Measurements from ENCODE around the gene PCSK2.
"Not testable (repeated sequence)": the region's sequence is repeated elsewhere in the genome, so short reads cannot be mapped to it uniquely, and the experiment has no call there.

The PCSK2 gene

GRCh38 chr20:17205084-17205813, 21.6 kb upstream of the PCSK2 start:
- no peak overlapping the region for H3K4me3 ChIP-seq (ENCODE audit: control insufficient read depth in 1 of 7, extremely low read depth in 1 of 7, insufficient read depth in 4 of 7, low read depth in 2 of 7, low read length in 6 of 7)
- no peak overlapping the region for H3K27ac ChIP-seq (ENCODE audit: insufficient read depth in 1 of 2, low read depth in 1 of 2, low read length in 2 of 2, poor library complexity in 1 of 2, severe bottlenecking in 2 of 2)
- ChIA-PET CTCF (no interaction called here), POLR2A (no interaction called here)
- H3K27me3 ChIP-seq (replicated peaks in 2 of 5; ENCODE audit: control insufficient read depth in 4 of 5, insufficient read depth in 5 of 5, low read length in 4 of 5): peaks cover 1 to 14% (median 10%) of the 10 kb centered on the region in 5 experiments
- no peak for DNase-seq
- no peaks in the 10 kb centered on the region for H3K36me3 ChIP-seq (ENCODE audit: control insufficient read depth in 4 of 4, insufficient read depth in 4 of 4, low read length in 3 of 4)
- H3K9me3 ChIP-seq (ENCODE audit: control extremely low read depth in 1 of 5, control insufficient read depth in 4 of 5, insufficient read depth in 2 of 5, low read depth in 1 of 5, low read length in 4 of 5): peaks cover 0 to 1% (median 0%) of the 10 kb centered on the region in 5 experiments
- 95% methylated on average over 3 of the region's 7 CpGs for WGBS (ENCODE audit: insufficient coverage)
- H3K4me1 ChIP-seq (ENCODE audit: control extremely low read depth in 1 of 4, control insufficient read depth in 4 of 4, insufficient read depth in 4 of 4, low read length in 3 of 4): no peaks in the 10 kb centered on the region

DNA sequence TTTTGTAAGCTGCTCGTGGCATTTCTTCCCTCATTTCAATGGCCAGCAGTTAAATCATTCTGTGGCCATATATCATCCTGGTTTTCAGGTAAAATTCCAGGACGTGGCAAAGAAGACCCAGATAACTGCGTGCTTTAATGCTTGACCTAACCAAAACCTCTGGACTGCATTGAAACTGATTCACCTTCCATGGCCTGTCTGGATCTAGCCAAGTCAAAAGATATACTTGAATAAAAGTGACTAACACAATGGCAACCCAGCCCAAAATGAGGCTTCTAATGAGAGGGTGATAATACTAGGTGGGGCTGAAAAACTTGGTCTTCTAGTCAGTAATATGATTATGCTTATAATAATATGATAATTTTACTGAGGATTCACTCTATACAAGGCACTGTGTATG, 16.5 kb upstream of the PCSK2 start:
- H3K27me3 ChIP-seq (replicated peaks in 2 of 5; ENCODE audit: control insufficient read depth in 4 of 5, insufficient read depth in 5 of 5, low read length in 4 of 5): no peaks in the 10 kb centered on the region
- no peaks in the 10 kb centered on the region for H3K9me3 ChIP-seq (ENCODE audit: control extremely low read depth in 1 of 5, control insufficient read depth in 4 of 5, insufficient read depth in 2 of 5, low read depth in 1 of 5, low read length in 4 of 5)
- ChIA-PET CTCF (no interaction called here), POLR2A (no interaction called here)
- H3K27ac ChIP-seq (ENCODE audit: insufficient read depth in 1 of 2, low read depth in 1 of 2, low read length in 2 of 2, poor library complexity in 1 of 2, severe bottlenecking in 2 of 2): no peak overlapping the region
- DNase-seq: no peak
- 63% methylated on average over 3 of the region's 3 CpGs for WGBS (ENCODE audit: insufficient coverage)
- no peak overlapping the region for H3K4me3 ChIP-seq (ENCODE audit: control insufficient read depth in 1 of 7, extremely low read depth in 1 of 7, insufficient read depth in 4 of 7, low read depth in 2 of 7, low read length in 6 of 7)
- no peaks in the 10 kb centered on the region for H3K4me1 ChIP-seq (ENCODE audit: control extremely low read depth in 1 of 4, control insufficient read depth in 4 of 4, insufficient read depth in 4 of 4, low read length in 3 of 4)
- no peaks in the 10 kb centered on the region for H3K36me3 ChIP-seq (ENCODE audit: control insufficient read depth in 4 of 4, insufficient read depth in 4 of 4, low read length in 3 of 4)

- Histone ChIP-seq H3K27me3 (replicated peaks in 2 of 5; ENCODE audit: control insufficient read depth in 4 of 5, insufficient read depth in 5 of 5, low read length in 4 of 5) (no peaks in the 10 kb centered on the region), H3K4me1 (ENCODE audit: control extremely low read depth in 1 of 4, control insufficient read depth in 4 of 4, insufficient read depth in 4 of 4, low read length in 3 of 4) (no peaks in the 10 kb centered on the region), H3K9me3 (ENCODE audit: control extremely low read depth in 1 of 5, control insufficient read depth in 4 of 5, insufficient read depth in 2 of 5, low read depth in 1 of 5, low read length in 4 of 5) (no peaks in the 10 kb centered on the region), H3K36me3 (ENCODE audit: control insufficient read depth in 4 of 4, insufficient read depth in 4 of 4, low read length in 3 of 4) (no peaks in the 10 kb centered on the region), H3K27ac (ENCODE audit: insufficient read depth in 1 of 2, low read depth in 1 of 2, low read length in 2 of 2, poor library complexity in 1 of 2, severe bottlenecking in 2 of 2) (no peak overlapping the region), H3K4me3 (ENCODE audit: control insufficient read depth in 1 of 7, extremely low read depth in 1 of 7, insufficient read depth in 4 of 7, low read depth in 2 of 7, low read length in 6 of 7) (no peak overlapping the region)
- WGBS (ENCODE audit: insufficient coverage): no CpG with 5 or more reads among the region's 2 CpGs
- ChIA-PET CTCF (no interaction called here), POLR2A (no interaction called here)
- no peak for DNase-seq
Observed at GRCh38 chr20:17210983-17211382, 15.9 kb upstream of the PCSK2 start.

DNA sequence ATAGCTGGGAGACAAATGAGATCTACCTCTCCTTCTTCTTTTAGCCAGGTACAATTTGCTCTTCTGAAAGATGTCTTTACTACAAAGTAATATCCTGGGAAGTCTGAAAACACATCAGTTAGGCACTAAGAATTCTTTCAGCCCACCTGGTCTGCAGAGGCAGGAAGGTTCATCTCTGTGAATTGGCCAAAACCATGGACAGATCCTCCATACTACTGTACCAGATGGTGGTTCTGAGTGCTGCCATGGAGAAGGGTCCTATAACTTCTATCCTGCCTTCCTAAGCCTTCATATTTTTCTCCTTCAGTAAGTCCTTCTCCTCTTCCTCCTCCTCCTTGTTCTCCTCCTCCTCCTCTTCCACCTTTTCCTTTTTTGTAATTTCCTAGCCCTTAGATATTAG, 11.7 kb upstream of the PCSK2 start:
- no peak overlapping the region for H3K27ac ChIP-seq (ENCODE audit: insufficient read depth in 1 of 2, low read depth in 1 of 2, low read length in 2 of 2, poor library complexity in 1 of 2, severe bottlenecking in 2 of 2)
- no peak overlapping the region for H3K4me3 ChIP-seq (ENCODE audit: control insufficient read depth in 1 of 7, extremely low read depth in 1 of 7, insufficient read depth in 4 of 7, low read depth in 2 of 7, low read length in 6 of 7)
- H3K4me1 ChIP-seq (ENCODE audit: control extremely low read depth in 1 of 4, control insufficient read depth in 4 of 4, insufficient read depth in 4 of 4, low read length in 3 of 4): no peaks in the 10 kb centered on the region
- DNase-seq: no peak
- ChIA-PET POLR2A (no interaction called here), CTCF (no interaction called here)
- no peaks in the 10 kb centered on the region for H3K9me3 ChIP-seq (ENCODE audit: control extremely low read depth in 1 of 5, control insufficient read depth in 4 of 5, insufficient read depth in 2 of 5, low read depth in 1 of 5, low read length in 4 of 5)
- H3K36me3 ChIP-seq (ENCODE audit: control insufficient read depth in 4 of 4, insufficient read depth in 4 of 4, low read length in 3 of 4): no peaks in the 10 kb centered on the region
- H3K27me3 ChIP-seq (replicated peaks in 2 of 5; ENCODE audit: control insufficient read depth in 4 of 5, insufficient read depth in 5 of 5, low read length in 4 of 5): peaks cover 0 to 3% (median 0%) of the 10 kb centered on the region in 5 experiments

- POLR2A ChIA-PET; CTCF ChIA-PET; H3K36me3 ChIP-seq (ENCODE audit: control insufficient read depth in 4 of 4, insufficient read depth in 4 of 4, low read length in 3 of 4); H3K4me3 ChIP-seq (ENCODE audit: control insufficient read depth in 1 of 7, extremely low read depth in 1 of 7, insufficient read depth in 4 of 7, low read depth in 2 of 7, low read length in 6 of 7); DNase-seq; H3K9me3 ChIP-seq (ENCODE audit: control extremely low read depth in 1 of 5, control insufficient read depth in 4 of 5, insufficient read depth in 2 of 5, low read depth in 1 of 5, low read length in 4 of 5); H3K27ac ChIP-seq (ENCODE audit: insufficient read depth in 1 of 2, low read depth in 1 of 2, low read length in 2 of 2, poor library complexity in 1 of 2, severe bottlenecking in 2 of 2); H3K4me1 ChIP-seq (ENCODE audit: control extremely low read depth in 1 of 4, control insufficient read depth in 4 of 4, insufficient read depth in 4 of 4, low read length in 3 of 4): not testable (repeated sequence)
- peaks cover 2 to 19% (median 8%) of the 10 kb centered on the region in 5 experiments for H3K27me3 ChIP-seq (replicated peaks in 2 of 5; ENCODE audit: control insufficient read depth in 4 of 5, insufficient read depth in 5 of 5, low read length in 4 of 5)
- WGBS (ENCODE audit: insufficient coverage): 100% methylated on average over 1 of the region's 1 CpG
Observed at GRCh38 chr20:17219856-17220255, 7.0 kb upstream of the PCSK2 start.

GRCh38 chr20:17223553-17223952, 3.3 kb upstream of the PCSK2 start:
- CTCF ChIA-PET: no interaction called here
- POLR2A ChIA-PET: no interaction called here
- no peak for DNase-seq

DNA sequence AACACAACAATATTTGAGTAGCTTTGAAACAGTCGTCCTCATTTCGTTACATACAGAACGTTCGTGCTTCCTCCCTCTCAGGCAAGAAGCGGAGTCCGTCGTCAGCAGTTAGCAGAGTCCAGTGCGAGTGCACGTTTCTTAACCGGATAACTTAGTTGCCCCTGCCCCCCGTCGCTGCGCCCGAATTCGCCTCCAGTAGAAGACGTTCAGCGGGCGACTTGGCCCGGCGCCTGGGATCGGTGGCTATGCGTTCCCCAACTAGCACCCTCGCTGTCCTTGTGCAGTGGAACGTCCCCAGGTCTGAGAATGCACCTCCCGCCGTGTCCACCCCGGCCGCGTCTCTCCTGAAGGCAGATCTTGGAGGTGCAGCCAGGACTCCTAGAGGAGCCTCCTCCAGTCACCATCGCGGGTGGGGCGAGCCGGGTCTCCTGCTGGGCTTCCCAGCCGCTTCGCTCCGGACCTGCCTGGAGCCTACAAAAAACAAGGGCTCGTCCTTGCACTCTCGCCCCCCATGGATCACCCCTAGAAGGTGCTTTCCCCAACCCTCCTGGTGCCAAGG, 910 bp upstream of the PCSK2 start:
- Histone ChIP-seq H3K27me3 (replicated peaks in 2 of 5; ENCODE audit: control insufficient read depth in 4 of 5, insufficient read depth in 5 of 5, low read length in 4 of 5) (peaks cover 10 to 73% (median 46%) of the 10 kb centered on the region in 5 experiments), H3K4me1 (ENCODE audit: control extremely low read depth in 1 of 4, control insufficient read depth in 4 of 4, insufficient read depth in 4 of 4, low read length in 3 of 4) (no peaks in the 10 kb centered on the region), H3K36me3 (ENCODE audit: control insufficient read depth in 4 of 4, insufficient read depth in 4 of 4, low read length in 3 of 4) (no peaks in the 10 kb centered on the region), H3K27ac (ENCODE audit: insufficient read depth in 1 of 2, low read depth in 1 of 2, low read length in 2 of 2, poor library complexity in 1 of 2, severe bottlenecking in 2 of 2) (no peak overlapping the region), H3K9me3 (ENCODE audit: control extremely low read depth in 1 of 5, control insufficient read depth in 4 of 5, insufficient read depth in 2 of 5, low read depth in 1 of 5, low read length in 4 of 5) (peaks cover 0 to 4% (median 0%) of the 10 kb centered on the region in 5 experiments), H3K4me3 (ENCODE audit: control insufficient read depth in 1 of 7, extremely low read depth in 1 of 7, insufficient read depth in 4 of 7, low read depth in 2 of 7, low read length in 6 of 7) (peak overlapping the region in 1 of 7 experiments; percentile 19)
- POLR2A ChIA-PET: no interaction called here
- no peak for DNase-seq
- CTCF ChIA-PET: no interaction called here
- WGBS (ENCODE audit: insufficient coverage): 4% methylated on average over 33 of the region's 38 CpGs

More at GRCh38 chr20:17223553-17223952, 3.3 kb upstream of the PCSK2 start:
- H3K27me3 ChIP-seq (replicated peaks in 2 of 5; ENCODE audit: control insufficient read depth in 4 of 5, insufficient read depth in 5 of 5, low read length in 4 of 5): peaks cover 4 to 55% (median 38%) of the 10 kb centered on the region in 5 experiments
- 83% methylated on average over 1 of the region's 3 CpGs for WGBS (ENCODE audit: insufficient coverage)
- H3K4me3 ChIP-seq (ENCODE audit: control insufficient read depth in 1 of 7, extremely low read depth in 1 of 7, insufficient read depth in 4 of 7, low read depth in 2 of 7, low read length in 6 of 7): no peak overlapping the region
- peaks cover 0 to 4% (median 0%) of the 10 kb centered on the region in 5 experiments for H3K9me3 ChIP-seq (ENCODE audit: control extremely low read depth in 1 of 5, control insufficient read depth in 4 of 5, insufficient read depth in 2 of 5, low read depth in 1 of 5, low read length in 4 of 5)
- no peaks in the 10 kb centered on the region for H3K4me1 ChIP-seq (ENCODE audit: control extremely low read depth in 1 of 4, control insufficient read depth in 4 of 4, insufficient read depth in 4 of 4, low read length in 3 of 4)
- H3K36me3 ChIP-seq (ENCODE audit: control insufficient read depth in 4 of 4, insufficient read depth in 4 of 4, low read length in 3 of 4): no peaks in the 10 kb centered on the region
- H3K27ac ChIP-seq (ENCODE audit: insufficient read depth in 1 of 2, low read depth in 1 of 2, low read length in 2 of 2, poor library complexity in 1 of 2, severe bottlenecking in 2 of 2): no peak overlapping the region

All from common myeloid progenitor, CD34-positive (primary cell).